Measurements from ENCODE around the gene MYBPC2. TPM values are rescaled to one million over a fixed set of nuclear protein-coding genes. Genes with fewer than 3 reads are reported as not detected.

MYBPC2 gene
- total RNA-seq, 2 donors from 2014 or later = not detected

- peak overlapping the region in 3 of 4 donors; percentile 20 to 81 (median 62) for H3K27ac ChIP-seq
- no peaks in the 10 kb centered on the region for H3K9me3 ChIP-seq
- peaks cover 0 to 6% of the 10 kb centered on the region in 2 donors for H3K27me3 ChIP-seq
- H3K36me3 ChIP-seq (replicated peaks in 1 of 2; ENCODE audit: insufficient read depth in 1 of 2, low read depth in 2 of 2) = no peaks in the 10 kb centered on the region
- ATAC-seq (peak; percentile 93), DNase-seq (peak; percentile 85 to 87 (median 86))
- H3K4me1 ChIP-seq = peaks cover 27% of the 10 kb centered on the region
- intact Hi-C loops (cut with DNase I) = no loop called here
- peak overlapping the region; percentile 15 to 57 for H3K4me3 ChIP-seq
- TF ChIP-seq CTCF (IDR thresholded peaks at IDR 0.05) = no peak
- peak in 1 of 3 donors; percentile 74 for TF ChIP-seq POLR2A (IDR thresholded peaks at IDR 0.05)
- WGBS, 2 donors = 3% methylated on average over 21 to 49 of the region's 54 CpGs
Observed at GRCh38 chr19:50431343-50432220, 1.1 kb upstream of the MYBPC2 start.

GRCh38 chr19:50433201-50434180, 799 bp downstream of the MYBPC2 start:
- intact Hi-C loops (cut with DNase I) = no loop called here
- TF ChIP-seq CTCF (IDR thresholded peaks at IDR 0.05) (no peak), POLR2A (IDR thresholded peaks at IDR 0.05) (no peak)
- Histone ChIP-seq H3K4me3 (no peak overlapping the region), H3K9me3 (no peaks in the 10 kb centered on the region), H3K27me3 (peaks cover 0 to 6% of the 10 kb centered on the region in 2 donors), H3K4me1 (peaks cover 17% of the 10 kb centered on the region), H3K27ac (no peak overlapping the region), H3K36me3 (replicated peaks in 1 of 2; ENCODE audit: insufficient read depth in 1 of 2, low read depth in 2 of 2) (no peaks in the 10 kb centered on the region)
- no peak for DNase-seq
- WGBS, 2 donors = 86 to 90% methylated on average over 13 to 18 of the region's 19 CpGs
- no peak for ATAC-seq

- peaks cover 0 to 6% of the 10 kb centered on the region in 2 donors for H3K27me3 ChIP-seq
Observed at GRCh38 chr19:50434525-50434924, 1.8 kb downstream of the MYBPC2 start.

GRCh38 chr19:50435221-50435620, 2.5 kb downstream of the MYBPC2 start:
- TF ChIP-seq CTCF (IDR thresholded peaks at IDR 0.05) (no peak), POLR2A (IDR thresholded peaks at IDR 0.05) (no peak)
- WGBS, 2 donors = 66 to 83% methylated on average over 9 to 17 of the region's 17 CpGs
- no peak for ATAC-seq

More at GRCh38 chr19:50434525-50434924, 1.8 kb downstream of the MYBPC2 start:
- TF ChIP-seq CTCF (IDR thresholded peaks at IDR 0.05) (no peak), POLR2A (IDR thresholded peaks at IDR 0.05) (no peak)
- Histone ChIP-seq H3K27ac (no peak overlapping the region), H3K9me3 (no peaks in the 10 kb centered on the region), H3K4me3 (no peak overlapping the region), H3K4me1 (peaks cover 15% of the 10 kb centered on the region), H3K36me3 (replicated peaks in 1 of 2; ENCODE audit: insufficient read depth in 1 of 2, low read depth in 2 of 2) (no peaks in the 10 kb centered on the region)
- DNase-seq (no peak), ATAC-seq (no peak)
- 46 to 64% methylated on average over 5 to 12 of the region's 12 CpGs for WGBS, 2 donors
- intact Hi-C loops (cut with DNase I) = no loop called here

More at GRCh38 chr19:50435221-50435620, 2.5 kb downstream of the MYBPC2 start:
- intact Hi-C loops (cut with DNase I) = no loop called here
- H3K4me1 ChIP-seq = peaks cover 15% of the 10 kb centered on the region
- no peak overlapping the region for H3K27ac ChIP-seq
- no peak overlapping the region for H3K4me3 ChIP-seq
- H3K27me3 ChIP-seq = peaks cover 0 to 6% of the 10 kb centered on the region in 2 donors
- no peaks in the 10 kb centered on the region for H3K36me3 ChIP-seq (replicated peaks in 1 of 2; ENCODE audit: insufficient read depth in 1 of 2, low read depth in 2 of 2)
- no peak for DNase-seq
- no peaks in the 10 kb centered on the region for H3K9me3 ChIP-seq
